ENCODE measurements around the gene PLEKHF1. TPM values are rescaled to one million over a fixed set of nuclear protein-coding genes. Genes with fewer than 3 reads are reported as not detected.

The PLEKHF1 gene
- total RNA-seq, 4 donors from 2014 or later: 28.6 to 49.1 (median 38.8) TPM

DNA sequence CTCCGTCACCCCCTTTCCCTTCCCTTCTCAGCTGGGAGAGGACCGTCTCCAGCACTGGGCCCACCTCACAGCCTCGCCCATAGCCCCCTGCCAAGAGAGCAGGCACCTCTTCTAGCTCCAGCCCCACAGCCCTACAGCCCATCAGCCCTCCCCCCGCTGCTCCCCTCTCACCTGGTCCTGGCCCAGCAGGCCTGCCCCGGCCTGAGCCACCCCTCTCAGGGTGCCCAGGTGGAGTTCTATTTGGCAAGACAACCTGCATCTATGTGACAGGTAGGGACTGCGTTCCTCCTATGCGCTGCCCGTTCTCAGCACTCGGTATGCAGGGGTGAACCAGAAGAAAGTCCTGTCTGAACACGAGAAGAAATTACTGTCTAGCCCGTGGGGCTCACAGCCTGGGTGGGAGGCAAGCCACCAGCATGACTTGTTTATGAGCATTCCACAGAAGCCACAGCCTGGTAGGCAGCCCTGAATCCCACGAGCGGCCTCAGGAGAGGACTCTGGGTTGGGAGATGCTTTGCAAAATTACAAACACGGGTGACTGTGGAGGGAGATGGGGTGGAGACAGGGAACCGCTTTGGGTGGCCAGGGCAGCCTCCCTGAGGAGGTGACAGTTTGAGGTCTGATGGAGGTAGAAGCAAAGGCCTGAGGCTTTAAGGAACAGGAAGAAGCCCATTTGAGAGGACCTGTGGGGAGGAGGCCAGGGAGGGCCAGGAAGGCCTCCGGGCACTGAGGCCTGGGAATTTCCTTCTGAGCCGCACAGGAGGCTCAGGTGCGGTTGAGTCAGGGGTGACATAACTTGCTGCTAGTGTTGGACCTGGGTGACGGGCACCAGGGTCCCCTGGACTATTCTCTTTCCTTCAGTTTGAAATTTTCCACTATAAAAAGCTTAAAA, 1.2 kb upstream of the PLEKHF1 start:
- ATAC-seq: no peak
- Histone ChIP-seq H3K9me3 (no peaks in the 10 kb centered on the region), H3K4me1 (peaks cover 4 to 87% (median 42%) of the 10 kb centered on the region in 3 donors), H3K27me3 (no peaks in the 10 kb centered on the region), H3K27ac (peak overlapping the region; percentile 83 to 94 (median 92)), H3K4me3 (peak overlapping the region in 1 of 2 donors; percentile 92), H3K36me3 (no peaks in the 10 kb centered on the region)
- TF ChIP-seq EP300 (IDR thresholded peaks at IDR 0.05) (no peak), POLR2A (IDR thresholded peaks at IDR 0.05) (no peak), POLR2AphosphoS5 (IDR thresholded peaks at IDR 0.05) (no peak)
- TF ChIP-seq, protein P1, sequence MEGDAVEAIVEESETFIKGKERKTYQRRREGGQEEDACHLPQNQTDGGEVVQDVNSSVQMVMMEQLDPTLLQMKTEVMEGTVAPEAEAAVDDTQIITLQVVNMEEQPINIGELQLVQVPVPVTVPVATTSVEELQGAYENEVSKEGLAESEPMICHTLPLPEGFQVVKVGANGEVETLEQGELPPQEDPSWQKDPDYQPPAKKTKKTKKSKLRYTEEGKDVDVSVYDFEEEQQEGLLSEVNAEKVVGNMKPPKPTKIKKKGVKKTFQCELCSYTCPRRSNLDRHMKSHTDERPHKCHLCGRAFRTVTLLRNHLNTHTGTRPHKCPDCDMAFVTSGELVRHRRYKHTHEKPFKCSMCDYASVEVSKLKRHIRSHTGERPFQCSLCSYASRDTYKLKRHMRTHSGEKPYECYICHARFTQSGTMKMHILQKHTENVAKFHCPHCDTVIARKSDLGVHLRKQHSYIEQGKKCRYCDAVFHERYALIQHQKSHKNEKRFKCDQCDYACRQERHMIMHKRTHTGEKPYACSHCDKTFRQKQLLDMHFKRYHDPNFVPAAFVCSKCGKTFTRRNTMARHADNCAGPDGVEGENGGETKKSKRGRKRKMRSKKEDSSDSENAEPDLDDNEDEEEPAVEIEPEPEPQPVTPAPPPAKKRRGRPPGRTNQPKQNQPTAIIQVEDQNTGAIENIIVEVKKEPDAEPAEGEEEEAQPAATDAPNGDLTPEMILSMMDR (IDR thresholded peaks at IDR 0.05): no peak
- 76 to 81% methylated on average over 3 to 11 of the region's 19 CpGs for WGBS, 2 donors (ENCODE audit: low coverage in 1 of 2)

DNA sequence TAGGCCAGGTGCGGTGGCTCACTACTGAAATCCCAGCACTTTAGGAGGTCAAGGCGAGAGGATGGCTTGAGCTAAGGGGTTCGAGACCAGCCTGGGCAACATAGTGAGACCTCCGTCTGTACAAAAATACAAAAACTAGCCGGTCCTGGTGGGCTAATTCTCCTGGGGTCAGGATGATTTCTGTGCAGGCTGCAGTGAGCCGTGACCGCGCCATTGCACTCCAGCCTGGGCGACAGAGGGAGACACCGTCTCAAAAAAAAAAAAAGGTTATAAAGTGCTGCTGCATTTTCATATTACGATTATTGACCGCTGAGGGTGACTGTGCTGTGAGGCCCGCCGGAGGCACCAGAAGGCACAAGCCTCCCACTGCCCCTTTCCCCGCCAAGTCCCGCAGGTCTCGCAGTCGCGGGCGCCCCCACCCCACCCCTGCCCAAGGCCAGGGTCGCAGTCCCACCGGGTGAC, 477 bp upstream of the PLEKHF1 start:
- WGBS, 2 donors (ENCODE audit: low coverage in 1 of 2): 60% methylated on average over 2 of the region's 22 CpGs; no CpG with 5 or more reads in 1 of the 2 donors
- H3K27ac ChIP-seq: peak overlapping the region in 3 of 4 donors; percentile 90 to 94 (median 93)
- H3K27me3 ChIP-seq: no peaks in the 10 kb centered on the region
- H3K4me3 ChIP-seq: peak overlapping the region; percentile 82 to 92
- ATAC-seq: no peak
- peaks cover 4 to 88% (median 45%) of the 10 kb centered on the region in 3 donors for H3K4me1 ChIP-seq
- H3K36me3 ChIP-seq: no peaks in the 10 kb centered on the region
- H3K9me3 ChIP-seq: no peaks in the 10 kb centered on the region
- TF ChIP-seq POLR2A (IDR thresholded peaks at IDR 0.05) (no peak), EP300 (IDR thresholded peaks at IDR 0.05) (no peak)
- TF ChIP-seq, protein P1 (IDR thresholded peaks at IDR 0.05): peak in 1 of 4 experiments; percentile 44

DNA sequence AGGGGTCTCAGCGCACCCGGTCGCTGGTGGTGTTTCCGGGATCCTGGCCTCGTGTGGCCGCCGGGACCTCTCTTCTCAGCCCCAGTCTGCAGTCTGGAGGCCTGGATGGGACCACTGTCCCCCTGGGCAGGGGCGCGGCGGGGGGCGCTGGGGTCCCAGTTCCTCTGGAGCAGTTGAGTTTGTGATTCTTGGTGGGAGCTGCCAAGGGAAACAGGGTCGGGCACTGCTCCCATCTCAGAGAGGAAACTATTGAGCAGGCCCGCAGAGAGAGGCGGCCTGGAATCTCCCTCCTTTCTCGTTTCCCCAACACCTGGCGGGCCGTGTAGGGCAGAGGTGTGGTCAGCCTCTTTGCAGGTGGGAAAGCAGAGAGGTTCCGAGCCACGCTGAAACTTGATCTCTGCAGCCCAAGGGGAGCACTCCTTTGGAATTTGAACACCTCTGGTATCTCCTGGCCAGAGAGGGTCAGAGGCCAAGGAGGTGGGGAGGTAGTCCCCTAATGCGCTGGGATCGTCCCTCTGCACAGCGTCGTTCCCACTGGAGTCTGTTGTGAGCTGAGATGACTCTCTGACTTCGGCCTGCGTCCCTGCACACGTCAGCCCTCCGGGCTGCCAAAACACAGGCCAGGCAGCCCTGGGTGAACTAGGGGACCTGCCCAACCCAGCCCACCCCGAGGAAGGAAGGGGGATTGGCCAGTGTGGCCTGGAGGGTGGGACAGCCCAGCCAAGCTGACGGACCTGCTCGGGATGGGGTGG, 741 bp downstream of the PLEKHF1 start:
- peak; percentile 65 for ATAC-seq
- WGBS, 2 donors (ENCODE audit: low coverage in 1 of 2): 3% methylated on average over 6 of the region's 30 CpGs; no CpG with 5 or more reads in 1 of the 2 donors
- no peaks in the 10 kb centered on the region for H3K9me3 ChIP-seq
- peaks cover 4 to 96% (median 52%) of the 10 kb centered on the region in 3 donors for H3K4me1 ChIP-seq
- H3K36me3 ChIP-seq: no peaks in the 10 kb centered on the region
- H3K27me3 ChIP-seq: no peaks in the 10 kb centered on the region
- TF ChIP-seq POLR2A (IDR thresholded peaks at IDR 0.05): peak; percentile 50 to 68
- TF ChIP-seq, protein P1 (IDR thresholded peaks at IDR 0.05): no peak
- TF ChIP-seq EP300 (IDR thresholded peaks at IDR 0.05): no peak
- peak; percentile 83 for TF ChIP-seq POLR2AphosphoS5 (IDR thresholded peaks at IDR 0.05)
- peak overlapping the region; percentile 74 to 94 (median 92) for H3K27ac ChIP-seq
- H3K4me3 ChIP-seq: peak overlapping the region; percentile 82 to 92

DNA sequence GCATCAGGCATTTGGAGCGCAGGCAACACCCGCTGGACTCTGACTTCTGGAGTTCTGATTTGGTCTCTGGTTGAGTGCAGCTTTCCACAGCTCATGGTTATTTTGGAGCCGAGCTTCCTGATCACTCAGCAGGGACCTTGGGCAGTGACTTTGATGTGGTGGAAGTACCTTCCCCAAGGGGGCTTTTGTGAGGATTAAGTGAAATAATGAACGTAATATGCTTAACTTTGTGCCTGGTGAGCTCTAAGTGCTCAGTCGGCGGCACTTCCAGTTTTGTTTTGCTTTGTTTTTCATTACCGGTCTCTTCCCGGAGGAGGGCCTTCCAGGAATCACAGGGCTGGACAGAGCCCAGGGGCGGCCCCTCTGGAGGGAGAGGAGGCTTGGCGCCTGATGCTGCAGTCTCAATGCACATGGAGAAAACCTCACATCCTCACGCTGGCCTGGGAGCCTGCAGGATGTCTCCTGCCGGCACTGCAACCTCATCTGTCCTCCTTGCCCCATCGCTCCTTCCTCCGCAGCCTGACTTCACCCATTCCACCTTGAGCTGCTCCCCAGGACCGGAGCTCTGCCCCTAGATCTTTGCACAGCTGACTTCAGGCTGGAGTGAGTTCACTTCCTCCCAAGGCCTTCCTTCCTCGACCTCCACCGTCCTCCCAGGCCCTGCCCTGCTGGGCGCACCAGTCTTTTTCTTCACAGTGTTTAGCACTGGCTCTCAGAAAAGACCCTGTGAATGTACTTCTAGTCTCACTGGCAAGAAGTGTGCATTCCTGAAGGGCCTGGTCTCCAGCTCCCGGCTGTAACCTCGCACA, 1.5 kb downstream of the PLEKHF1 start:
- 2 to 14% methylated on average over 12 to 15 of the region's 20 CpGs for WGBS, 2 donors (ENCODE audit: low coverage in 1 of 2)
- no peaks in the 10 kb centered on the region for H3K27me3 ChIP-seq
- ATAC-seq: peak; percentile 46
- peaks cover 4 to 96% (median 60%) of the 10 kb centered on the region in 3 donors for H3K4me1 ChIP-seq
- no peaks in the 10 kb centered on the region for H3K36me3 ChIP-seq
- H3K4me3 ChIP-seq: peak overlapping the region; percentile 82 to 92
- no peaks in the 10 kb centered on the region for H3K9me3 ChIP-seq
- TF ChIP-seq EP300 (IDR thresholded peaks at IDR 0.05) (no peak), POLR2AphosphoS5 (IDR thresholded peaks at IDR 0.05) (peak; percentile 73), POLR2A (IDR thresholded peaks at IDR 0.05) (no peak)
- H3K27ac ChIP-seq: peak overlapping the region; percentile 74 to 94 (median 92)

Data from gastroesophageal sphincter (tissue), 4 donors.